Measurements from ENCODE around the gene RASAL3.
"Not testable (repeated sequence)": the region's sequence is repeated elsewhere in the genome, so short reads cannot be mapped to it uniquely, and the experiment has no call there.

- TF ChIP-seq MAX, CTCF (IDR thresholded peaks at IDR 0.05; ENCODE audit: low read depth, low read length): not testable (repeated sequence)
Measured at GRCh38 chr19:15473821-15474220, 9.5 kb upstream of the RASAL3 start.

Measured in NB4 (cell line).